Activated gamma-delta T cell treated with Interleukin-2 at 50 U/mL for 16 hours (primary cell): ENCODE measurements around the gene DMTF1.
"Not testable (repeated sequence)": the region's sequence is repeated elsewhere in the genome, so short reads cannot be mapped to it uniquely, and the experiment has no call there.

Source experiments
- DNase-seq: peaks from one replicate; pipeline ENCODE4 v3.0.0-alpha.2; 2020

Gene DMTF1, protein sequence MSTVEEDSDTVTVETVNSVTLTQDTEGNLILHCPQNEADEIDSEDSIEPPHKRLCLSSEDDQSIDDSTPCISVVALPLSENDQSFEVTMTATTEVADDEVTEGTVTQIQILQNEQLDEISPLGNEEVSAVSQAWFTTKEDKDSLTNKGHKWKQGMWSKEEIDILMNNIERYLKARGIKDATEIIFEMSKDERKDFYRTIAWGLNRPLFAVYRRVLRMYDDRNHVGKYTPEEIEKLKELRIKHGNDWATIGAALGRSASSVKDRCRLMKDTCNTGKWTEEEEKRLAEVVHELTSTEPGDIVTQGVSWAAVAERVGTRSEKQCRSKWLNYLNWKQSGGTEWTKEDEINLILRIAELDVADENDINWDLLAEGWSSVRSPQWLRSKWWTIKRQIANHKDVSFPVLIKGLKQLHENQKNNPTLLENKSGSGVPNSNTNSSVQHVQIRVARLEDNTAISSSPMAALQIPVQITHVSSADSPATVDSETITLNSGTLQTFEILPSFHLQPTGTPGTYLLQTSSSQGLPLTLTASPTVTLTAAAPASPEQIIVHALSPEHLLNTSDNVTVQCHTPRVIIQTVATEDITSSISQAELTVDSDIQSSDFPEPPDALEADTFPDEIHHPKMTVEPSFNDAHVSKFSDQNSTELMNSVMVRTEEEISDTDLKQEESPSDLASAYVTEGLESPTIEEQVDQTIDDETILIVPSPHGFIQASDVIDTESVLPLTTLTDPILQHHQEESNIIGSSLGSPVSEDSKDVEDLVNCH

DNA sequence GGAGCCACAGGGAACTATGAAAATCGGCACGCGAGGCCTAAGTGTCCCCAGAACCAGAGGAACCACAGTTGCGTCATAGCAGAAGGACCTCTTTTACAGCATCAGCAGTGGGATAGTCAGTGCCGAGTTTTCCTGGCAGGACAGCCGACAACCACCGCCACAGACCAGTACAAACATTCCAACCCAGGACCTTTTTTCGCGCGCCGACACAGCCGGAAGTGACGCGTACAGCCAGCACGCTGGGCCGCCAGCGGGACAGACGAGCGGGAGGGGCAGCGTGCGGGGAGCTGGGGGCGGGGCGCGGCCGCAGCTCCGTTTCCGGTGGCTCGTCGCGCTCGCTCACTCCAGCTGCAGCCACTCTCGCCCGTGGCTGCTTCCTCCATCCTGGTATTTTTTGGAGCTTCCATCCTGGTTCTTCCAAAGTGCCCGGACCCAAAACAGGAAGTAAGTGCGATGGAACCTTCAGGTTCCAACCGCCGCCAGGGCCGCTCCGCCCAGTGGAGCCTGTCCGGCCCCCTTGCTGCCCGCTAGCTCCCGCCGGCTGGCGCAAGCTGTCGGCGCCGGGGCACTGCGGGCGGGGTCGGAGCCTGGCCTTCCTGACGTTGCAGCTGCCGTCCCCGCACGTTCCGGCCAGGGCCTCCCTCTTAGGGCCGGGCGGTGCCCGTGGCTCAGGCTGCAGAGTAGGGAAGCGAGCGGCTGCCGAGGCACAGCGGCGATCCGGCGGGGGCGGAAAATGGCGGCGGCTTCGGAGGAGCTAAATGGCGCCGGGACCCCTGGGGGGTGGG, at the start of gene DMTF1:
Gene DMTF1, plus strand, starts transcription at position 342 of the 785 bp plus-strand sequence. CDS start 12,489 bp downstream, outside the sequence.
- peak; percentile 81 for DNase-seq

DNA sequence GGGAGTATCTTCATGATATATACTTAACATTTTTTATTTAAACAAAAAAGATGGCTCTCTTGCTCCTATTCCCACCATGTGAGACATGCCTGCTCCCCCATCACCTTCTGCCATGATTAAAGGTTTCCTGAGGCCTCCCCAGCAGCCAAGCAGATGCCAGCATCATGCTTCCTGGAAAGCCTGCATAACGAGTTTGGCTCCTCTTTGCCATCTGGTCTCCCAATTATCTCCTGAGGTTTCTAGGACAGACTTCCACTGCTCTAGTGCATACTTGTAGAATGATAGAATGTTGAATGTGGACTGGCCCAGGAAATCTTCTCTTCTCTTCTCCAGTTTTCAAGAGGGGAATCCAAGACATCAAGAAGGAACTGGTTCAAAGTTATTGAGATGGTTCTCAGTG, 46.9 kb upstream of the DMTF1 start:
- no peak for DNase-seq

DNA sequence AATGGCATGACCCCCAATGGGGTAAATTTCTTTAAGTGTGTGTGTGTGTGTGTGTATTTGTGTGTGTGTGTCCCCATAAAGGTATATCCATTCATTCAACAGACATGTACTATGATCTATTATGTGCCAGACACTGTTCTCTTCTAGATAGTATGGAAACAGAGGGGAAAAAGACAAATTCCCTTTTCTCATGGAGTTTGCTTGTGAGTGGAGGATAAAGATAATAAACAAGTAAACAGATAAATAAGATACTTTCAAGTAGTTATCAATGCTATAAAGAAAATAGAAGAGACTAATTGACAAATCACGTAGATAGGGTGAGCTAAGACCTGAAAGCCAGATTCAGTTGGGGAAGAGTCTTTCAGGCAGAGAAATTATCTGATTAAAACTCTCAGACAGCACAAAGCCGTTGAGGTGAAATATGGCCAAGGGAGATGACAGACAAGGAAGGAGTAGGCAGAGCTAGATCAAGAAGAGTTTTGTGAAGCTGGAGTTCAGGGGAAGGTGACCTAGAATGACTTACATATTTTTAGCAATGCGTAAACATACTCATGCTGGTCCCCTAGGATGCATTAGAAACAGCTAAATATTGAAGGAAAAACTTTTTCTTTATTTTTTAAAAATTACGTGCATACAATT, 45.2 kb upstream of the DMTF1 start:
- DNase-seq = no peak

DNA sequence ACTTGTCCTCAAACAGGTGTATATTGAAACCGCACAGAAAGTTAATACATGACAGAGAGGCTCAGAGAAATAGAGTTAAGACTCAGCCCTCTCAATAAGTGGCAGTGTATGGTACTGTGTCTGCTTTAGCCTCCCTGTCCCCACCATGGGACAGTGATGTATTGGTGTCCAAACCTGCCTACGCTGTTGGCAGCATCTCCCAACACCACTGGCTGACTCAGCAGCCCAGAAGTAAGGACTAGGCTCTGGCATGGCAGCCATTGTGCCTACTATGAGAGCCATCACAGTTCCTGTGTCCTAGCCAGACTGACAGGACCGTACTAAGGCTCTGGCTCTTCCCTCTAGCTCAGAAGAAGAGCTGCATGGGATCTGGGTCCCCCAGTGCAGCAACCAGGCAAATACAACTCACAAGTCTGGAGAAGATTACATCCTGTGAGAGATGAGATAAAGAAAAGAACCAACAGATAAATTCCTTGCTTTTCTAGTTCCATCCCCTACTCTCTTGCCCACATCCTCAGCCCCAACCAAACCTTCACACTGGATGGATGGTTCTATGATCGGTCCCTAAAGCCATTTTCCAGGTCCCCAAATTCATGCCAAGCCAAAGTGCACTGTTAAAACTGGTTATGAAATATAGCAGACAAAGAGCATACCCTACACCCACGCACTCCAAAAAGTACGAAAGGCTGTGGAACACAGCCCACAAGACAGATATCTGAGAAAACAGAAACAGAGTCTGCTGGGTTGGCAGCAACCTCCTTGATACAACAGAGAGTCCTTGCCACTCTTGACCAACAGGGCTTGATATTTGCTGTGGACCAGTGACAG, 44.1 kb upstream of the DMTF1 start:
- DNase-seq = no peak

DNA sequence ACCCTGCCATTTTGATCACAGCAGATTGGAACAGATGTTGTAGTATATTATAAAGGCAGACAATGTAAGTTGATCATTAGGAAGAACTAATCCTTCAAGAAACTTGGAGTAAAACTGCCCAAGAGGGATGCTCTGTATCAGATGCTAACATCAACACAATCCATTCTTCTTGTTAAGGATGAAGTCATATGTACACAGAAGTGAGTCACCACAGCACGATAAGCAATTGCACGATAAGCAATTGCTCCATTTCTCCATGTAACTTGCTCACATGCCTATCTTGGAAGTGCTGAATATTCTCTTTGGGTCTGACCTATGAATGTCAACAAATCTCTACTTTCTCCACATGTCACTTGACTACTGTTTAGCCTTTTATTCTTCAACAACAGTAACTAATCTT, 41.5 kb upstream of the DMTF1 start:
- no peak for DNase-seq

DNA sequence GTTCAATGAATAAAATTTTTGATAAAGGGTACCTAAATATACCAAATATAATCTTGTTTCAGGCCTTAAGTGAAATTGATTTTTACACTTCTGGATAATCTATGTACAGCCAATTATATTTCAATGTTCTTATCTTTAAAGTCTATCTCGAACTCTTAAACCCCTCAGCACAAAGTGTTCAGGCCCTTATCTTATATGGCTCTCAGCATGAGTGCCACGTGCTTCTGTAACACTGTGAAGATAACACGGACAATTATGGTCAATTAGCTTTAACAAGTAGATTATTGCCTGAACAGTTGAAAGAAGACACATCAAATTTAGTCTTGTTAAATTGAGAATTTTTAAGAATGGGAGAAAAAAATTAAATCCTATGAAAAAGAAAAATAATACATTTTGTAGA, 40.4 kb upstream of the DMTF1 start:
- DNase-seq = no peak

DNA sequence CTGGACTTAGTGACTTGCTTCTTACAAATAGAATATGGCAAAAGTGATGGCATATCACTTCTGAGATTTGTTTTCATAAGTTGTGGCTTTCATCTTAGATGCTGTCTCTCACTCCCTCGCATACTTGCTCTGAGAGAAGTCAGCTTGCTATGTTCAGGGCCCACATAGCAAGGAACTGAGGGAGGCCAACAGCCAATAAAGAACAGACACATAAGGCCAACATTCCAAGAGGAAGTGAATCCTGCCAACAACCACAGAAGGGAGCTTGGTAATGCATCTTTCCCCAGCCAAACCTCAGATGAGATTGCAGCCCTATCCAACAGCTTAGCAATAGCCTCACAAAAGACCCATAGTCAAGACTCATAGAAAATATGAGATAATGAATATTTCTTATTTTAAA, 39.2 kb upstream of the DMTF1 start:
- no peak for DNase-seq

DNA sequence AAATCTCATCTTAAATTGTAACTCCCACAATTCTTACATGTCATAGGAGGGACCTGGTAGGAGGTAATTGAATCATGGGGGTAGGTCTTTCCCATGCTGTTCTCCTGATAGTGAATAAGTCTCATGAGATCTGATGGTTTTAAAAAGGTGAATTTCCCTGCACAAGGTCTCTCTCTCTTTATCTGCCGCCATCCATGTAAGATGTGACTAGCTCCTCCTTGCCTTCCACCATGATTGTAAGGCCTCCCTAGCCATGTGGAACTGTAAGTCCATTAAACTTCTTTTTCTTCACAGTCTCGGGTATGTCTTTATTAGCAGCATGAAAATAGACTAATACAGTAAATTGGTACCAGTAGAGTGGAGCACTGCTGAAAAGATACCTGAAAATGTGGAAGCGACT, 38.3 kb upstream of the DMTF1 start:
- DNase-seq = not testable (repeated sequence)

DNA sequence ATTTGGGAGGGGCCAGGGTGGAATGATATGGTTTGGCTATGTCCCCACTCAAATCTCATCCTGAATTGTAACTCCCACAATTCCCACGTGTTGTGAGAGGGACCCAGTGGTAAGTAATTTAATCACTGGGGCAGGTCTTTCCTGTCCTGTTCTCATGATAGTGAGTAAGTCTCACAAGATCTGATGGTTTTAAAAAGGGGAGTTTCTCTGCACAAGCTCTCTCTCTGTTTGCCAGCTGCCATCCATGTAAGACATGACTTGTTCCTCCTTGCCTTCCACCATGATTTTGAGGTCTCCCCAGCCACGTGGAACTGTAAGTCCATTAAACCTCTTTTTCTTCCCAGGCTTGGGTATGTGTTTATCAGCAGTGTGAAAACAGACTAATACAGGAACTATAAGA, 36.5 kb upstream of the DMTF1 start:
- not testable (repeated sequence) for DNase-seq

DNA sequence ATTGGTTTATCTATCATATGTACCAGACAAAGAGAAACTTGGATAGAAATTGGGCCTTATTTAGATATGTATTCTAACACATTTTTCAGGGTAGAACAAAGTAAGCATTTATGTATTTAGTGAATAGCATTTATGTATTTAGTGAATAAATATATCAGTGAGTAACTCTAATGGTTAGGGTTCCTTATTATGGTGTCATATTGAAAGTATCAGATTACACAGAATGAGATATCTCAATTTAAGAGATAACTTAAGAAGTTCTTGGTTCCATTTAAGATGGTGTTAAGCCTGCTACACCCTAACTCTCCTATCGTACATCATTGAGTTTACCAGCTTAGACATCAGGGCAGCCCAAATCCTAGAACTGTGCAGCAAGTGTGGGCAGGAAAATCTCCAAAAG, 35.9 kb upstream of the DMTF1 start:
- no peak for DNase-seq

DNA sequence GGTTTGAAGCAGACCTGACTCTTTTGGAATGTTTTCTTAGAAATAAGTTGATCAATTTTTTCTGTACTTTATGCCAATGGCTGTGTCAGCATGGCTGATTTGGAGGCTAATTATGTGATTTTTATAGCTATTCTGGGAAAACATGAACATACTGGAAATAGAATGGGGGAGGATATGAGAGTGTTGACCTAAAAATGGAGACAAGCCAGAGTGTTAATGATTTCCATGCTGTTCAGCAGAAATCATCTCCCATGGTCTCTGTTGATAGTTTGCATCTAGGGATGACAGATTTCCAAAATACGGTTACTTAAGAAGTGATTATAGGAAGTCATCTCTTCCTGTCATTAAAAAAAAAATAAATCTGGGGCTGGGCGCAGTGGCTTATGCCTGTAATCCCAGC, 32.7 kb upstream of the DMTF1 start:
- no peak for DNase-seq

DNA sequence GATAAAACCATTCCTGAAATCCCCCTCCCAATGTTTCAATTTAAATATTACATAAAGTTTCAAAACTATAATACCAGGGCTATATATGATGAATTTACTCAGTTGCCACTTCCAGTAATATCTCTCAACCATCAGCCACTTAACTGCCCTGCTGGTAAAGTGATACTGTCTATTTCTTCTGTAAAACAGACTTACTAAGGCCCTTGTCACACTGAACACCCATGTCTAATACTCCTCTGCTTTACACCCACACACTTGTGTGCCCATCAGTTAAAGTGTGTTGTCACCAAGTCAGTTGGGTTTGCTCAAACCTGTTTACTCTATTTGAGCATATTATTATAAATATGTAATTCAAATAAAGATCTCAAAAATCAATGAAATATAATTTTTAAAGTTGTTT, 29.1 kb upstream of the DMTF1 start:
- no peak for DNase-seq

DNA sequence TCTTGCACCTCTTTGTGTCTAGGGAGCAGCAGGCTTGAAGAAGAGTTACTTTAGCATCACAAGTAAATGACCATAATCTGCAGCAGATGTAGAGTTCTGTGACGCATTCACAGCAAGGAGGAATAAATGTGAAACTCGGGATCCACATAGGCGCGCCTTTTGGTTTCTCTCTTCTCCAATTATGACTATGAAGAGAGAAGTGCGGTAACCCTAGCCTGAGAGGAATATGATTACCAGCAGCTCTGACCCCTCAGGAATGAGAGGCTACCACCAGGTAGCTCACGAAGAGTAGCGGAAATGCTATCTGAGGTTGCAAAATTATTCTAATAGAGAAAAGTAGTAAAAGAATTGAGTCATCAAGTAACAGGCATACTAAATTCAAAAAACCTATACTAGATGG, 25.2 kb upstream of the DMTF1 start:
- no peak for DNase-seq

DNA sequence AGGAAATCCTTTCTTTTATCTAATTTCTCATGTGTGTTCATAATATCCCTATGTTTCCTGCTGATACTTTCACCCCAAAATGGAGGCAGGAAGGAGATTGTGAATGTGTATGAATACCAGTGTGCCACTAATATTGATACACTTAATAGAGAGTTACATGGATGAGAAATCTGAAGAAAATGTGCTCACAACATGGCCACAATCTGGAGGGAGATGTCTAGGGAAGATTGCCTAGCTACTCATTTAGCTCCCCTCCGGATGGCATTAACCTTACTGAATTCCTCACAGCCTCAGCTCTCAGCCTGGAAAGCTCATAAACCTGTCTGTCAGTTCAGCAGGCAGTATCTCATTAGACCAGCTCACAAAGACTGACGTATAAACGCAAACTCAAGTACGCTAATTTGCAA, 23.4 kb upstream of the DMTF1 start:
- DNase-seq = no peak

DNA sequence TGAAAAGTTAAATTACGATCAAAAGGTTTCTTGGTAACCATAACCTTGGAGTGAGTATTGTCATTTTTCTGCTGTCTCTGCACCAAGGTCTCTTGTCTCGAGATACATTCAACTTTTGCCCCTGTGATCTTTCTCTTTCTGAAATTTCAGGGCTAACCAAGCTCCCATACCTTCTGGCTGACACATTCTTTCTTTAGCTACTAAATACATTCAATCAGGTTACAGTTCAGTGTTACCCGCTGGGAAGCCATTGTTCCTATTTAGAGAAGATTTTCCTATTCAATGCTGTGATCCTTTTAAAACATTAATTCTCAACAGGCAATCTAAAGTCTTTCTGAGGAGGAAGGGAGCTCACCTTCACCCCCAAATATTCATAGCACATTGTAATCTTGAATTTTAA, 22.9 kb upstream of the DMTF1 start:
- no peak for DNase-seq

DNA sequence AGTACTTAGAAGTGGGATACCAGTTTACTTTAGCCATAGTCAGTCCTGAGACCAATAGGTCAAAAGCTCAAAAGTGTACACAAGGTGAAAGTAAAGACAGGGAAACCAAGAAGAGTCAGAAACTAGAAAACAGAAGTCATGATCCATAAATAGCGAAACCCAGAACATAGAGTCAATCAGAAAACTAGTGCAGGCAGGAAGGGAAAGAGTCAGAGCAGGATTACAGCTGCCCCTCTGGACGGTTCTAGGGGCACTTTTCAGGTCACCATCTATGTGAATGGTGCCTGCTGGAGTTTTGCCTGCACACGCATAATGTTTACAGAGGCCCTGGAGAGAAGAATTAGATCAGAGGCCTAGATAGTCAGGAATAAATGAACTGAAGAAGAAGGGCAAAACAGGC, 22.4 kb upstream of the DMTF1 start:
- no peak for DNase-seq

DNA sequence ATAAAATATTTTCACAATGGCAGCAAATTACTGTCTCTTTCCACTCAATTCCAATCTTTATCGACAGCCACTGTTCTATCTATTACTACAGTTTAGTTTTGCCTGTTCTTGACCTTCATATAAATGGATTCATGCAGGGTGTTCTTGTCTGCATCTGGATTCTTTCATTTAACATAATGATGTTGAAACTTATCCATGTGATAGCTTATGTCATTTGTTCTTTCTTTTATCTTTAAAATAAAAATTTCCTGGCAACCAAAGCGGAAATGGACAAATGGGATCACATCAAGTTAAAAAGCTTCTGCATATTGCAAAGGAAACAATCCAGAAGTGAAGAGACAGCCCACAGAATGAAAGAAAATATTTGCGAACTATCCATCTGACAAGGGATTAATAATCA, 20.5 kb upstream of the DMTF1 start:
- DNase-seq = no peak

DNA sequence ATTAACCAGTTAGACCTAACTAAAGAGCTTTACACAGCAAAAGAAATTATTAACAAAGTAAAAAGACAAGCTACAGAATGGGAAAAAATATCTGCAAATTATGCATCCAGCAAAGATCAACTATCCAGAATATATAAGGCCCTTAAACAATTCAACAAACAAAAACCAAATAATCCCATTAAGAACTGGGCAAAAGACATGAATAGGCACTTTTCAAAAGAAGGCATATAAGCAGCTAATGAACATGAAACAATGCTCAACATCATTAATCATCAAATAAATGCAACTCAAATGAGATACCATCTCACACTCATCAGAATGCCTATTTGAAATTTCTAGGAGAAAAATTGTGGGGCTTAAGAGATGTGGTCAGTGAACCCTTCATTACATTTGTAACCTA, 15.0 kb upstream of the DMTF1 start:
- no peak for DNase-seq

DNA sequence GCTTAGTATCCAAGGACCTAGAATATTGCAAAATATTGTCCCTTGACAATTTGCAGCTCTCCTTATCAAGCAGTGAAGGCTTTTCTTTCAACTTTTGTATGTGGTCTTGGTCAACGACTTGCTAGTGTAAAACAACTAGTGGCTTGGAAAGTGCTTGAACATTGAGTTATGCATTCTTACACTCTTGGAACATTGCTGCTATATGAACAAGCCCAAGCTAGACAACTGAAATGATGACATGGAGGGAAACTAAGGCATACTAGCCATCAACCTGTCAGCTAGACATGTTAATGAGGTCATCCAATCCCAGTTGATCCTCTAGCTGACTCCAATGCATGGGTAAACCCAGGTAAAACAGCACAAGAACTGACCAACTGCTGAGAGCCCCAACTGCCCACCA, 12.7 kb upstream of the DMTF1 start:
- DNase-seq = no peak

DNA sequence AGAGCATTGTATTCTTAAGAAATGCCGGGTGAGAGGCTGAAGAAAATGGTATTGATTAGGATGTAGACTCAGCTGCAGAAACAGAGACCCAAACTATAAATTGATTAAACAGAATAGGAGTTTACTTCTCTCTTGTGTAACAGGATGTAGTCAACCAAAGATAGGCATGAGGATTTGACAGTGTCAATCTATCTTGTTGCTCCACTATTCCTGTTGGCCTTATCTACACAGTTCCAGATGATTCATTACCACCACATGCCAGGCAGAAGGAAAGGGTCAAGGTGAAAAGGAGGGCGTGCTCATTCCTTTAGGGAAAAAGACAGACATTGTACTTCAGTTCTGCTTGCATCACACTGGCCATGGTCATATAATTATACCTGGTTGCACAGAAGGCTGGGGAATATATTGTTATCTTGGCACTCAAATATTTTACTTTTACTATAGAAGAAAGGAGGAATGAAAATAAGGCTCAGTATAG, 11.9 kb upstream of the DMTF1 start:
- DNase-seq = no peak

DNA sequence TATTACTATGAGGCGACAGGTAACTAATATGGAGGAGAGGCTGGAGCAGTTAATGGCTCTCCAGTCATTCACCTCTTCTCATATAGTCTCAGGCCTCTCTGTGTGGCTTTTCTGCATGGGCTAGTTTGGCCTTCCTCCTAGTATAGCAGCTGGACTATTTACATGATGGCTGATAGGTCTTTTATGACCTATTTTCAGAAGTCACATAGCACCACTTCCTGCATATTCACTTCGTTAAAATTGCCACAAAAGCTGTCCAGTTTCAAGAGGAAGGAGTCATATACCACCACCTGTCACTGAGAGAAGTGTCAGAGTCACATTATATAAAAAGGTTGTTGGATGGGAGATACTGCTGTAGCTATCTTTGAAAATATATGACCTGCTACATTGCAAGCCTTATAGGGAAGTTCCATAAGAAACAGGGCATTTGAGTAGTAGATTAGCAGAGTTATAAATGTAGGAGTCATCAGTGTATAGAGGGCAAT, 8.0 kb upstream of the DMTF1 start:
- no peak for DNase-seq
